ENCODE data around the gene METTL21A. TPM values are rescaled to one million over a fixed set of nuclear protein-coding genes. Genes with fewer than 3 reads are reported as not detected.
A peak's percentile ranks its signal among the peaks of the same experiment; 100 is the strongest.

METTL21A gene
- total and polyA plus RNA-seq, 9 of the 15 experiments (the other 6 are each of a cell fraction or from before 2014, with no cell fraction given) = 9.1 to 46.5 (median 37.4) TPM

DNA sequence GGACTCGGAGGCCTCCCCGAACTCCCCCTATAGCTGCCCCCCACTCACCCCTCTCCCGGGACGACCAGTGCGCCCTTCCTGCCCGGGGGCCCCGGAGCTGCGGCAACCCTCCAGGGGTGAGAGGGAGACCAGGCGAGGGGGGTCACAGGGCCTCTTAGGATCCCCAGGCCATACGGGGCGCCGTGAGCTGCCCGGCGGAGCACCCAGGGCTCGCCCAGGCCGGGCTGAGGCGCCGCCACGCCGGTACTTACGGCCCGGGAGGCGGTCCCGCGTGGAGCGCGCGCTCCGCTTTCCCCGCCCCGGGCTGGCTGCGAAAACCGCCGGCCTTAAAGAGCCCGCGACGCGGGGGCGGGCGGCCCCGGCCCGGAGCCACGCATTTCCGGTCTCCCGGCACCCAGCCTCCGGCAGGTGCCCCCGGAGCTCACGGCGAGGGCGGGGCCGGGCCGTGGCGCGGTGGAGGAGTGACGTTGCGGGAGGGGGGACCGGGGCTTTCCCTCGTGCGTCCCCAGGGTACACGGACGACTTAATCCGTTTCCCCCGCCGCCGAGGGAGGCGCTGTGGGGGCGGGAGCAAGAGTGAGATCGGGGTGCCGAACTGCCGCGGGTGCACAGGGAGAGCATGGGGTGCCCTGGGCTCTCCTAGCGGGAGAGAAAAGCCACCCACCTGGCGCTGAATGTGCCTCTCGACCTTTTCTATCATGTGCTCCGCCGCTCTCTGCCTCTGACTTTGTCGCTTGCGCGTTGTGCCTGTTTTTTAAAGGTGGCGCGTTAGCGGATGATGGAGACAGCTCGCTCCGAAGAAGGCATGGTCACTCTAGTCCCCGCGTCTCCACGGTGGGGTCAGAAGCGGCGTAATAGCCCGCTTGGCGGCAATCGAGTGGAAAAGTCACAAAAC lies at the start of gene METTL21A (continued):
- TF ChIP-seq, protein P1, sequence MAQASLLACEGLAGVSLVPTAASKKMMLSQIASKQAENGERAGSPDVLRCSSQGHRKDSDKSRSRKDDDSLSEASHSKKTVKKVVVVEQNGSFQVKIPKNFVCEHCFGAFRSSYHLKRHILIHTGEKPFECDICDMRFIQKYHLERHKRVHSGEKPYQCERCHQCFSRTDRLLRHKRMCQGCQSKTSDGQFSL (CRISPR knock-in tag; IDR thresholded peaks at IDR 0.05) = no peak; the same call in 1 of the 2 replicates
- TF ChIP-seq, protein P1 (tag; IDR thresholded peaks at IDR 0.05) = no peak
- peak; percentile 92 for TF ChIP-seq CREM (IDR thresholded peaks at IDR 0.05; ENCODE audit: low read depth)
- 0 out of 2 replicates have a peak, but pooled peaks have one; percentile 16 for TF ChIP-seq ZKSCAN1 (IDR thresholded peaks at IDR 0.05; ENCODE audit: low read depth, low read length)
- TF ChIP-seq HIVEP1 (CRISPR knock-in tag; IDR thresholded peaks at IDR 0.05) = peak; percentile 82; the same call in 1 of the 2 replicates
- no peak for TF ChIP-seq FOXM1 (IDR thresholded peaks at IDR 0.05; ENCODE audit: low read depth)
- peak; percentile 41; the same call in 1 of the 2 replicates for TF ChIP-seq FOXM1 (CRISPR knock-in tag; IDR thresholded peaks at IDR 0.05; ENCODE audit: low read depth)
- TF ChIP-seq JUND (IDR thresholded peaks at IDR 0.05; ENCODE audit: borderline replicate concordance, low read depth, low read length) = 0 out of 2 replicates have a peak, but pooled peaks have one; percentile 27
- TF ChIP-seq JUND (tag; IDR thresholded peaks at IDR 0.05; ENCODE audit: borderline replicate concordance, low read depth, low read length) = peak; percentile 49; the same call in 1 of the 3 replicates
- TF ChIP-seq, protein P2, sequence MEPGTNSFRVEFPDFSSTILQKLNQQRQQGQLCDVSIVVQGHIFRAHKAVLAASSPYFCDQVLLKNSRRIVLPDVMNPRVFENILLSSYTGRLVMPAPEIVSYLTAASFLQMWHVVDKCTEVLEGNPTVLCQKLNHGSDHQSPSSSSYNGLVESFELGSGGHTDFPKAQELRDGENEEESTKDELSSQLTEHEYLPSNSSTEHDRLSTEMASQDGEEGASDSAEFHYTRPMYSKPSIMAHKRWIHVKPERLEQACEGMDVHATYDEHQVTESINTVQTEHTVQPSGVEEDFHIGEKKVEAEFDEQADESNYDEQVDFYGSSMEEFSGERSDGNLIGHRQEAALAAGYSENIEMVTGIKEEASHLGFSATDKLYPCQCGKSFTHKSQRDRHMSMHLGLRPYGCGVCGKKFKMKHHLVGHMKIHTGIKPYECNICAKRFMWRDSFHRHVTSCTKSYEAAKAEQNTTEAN (CRISPR knock-in tag; IDR thresholded peaks at IDR 0.05) = peak; percentile 85; the same call in 1 of the 2 replicates
- no peak for TF ChIP-seq ZSCAN32 (CRISPR knock-in tag; IDR thresholded peaks at IDR 0.05)
- TF ChIP-seq, protein P3, sequence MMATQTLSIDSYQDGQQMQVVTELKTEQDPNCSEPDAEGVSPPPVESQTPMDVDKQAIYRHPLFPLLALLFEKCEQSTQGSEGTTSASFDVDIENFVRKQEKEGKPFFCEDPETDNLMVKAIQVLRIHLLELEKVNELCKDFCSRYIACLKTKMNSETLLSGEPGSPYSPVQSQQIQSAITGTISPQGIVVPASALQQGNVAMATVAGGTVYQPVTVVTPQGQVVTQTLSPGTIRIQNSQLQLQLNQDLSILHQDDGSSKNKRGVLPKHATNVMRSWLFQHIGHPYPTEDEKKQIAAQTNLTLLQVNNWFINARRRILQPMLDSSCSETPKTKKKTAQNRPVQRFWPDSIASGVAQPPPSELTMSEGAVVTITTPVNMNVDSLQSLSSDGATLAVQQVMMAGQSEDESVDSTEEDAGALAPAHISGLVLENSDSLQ (IDR thresholded peaks at IDR 0.05) = peak; percentile 20; the same call in 1 of the 2 replicates
- TF ChIP-seq ZNF239 (CRISPR knock-in tag; IDR thresholded peaks at IDR 0.05) = no peak
- TF ChIP-seq, protein P4, sequence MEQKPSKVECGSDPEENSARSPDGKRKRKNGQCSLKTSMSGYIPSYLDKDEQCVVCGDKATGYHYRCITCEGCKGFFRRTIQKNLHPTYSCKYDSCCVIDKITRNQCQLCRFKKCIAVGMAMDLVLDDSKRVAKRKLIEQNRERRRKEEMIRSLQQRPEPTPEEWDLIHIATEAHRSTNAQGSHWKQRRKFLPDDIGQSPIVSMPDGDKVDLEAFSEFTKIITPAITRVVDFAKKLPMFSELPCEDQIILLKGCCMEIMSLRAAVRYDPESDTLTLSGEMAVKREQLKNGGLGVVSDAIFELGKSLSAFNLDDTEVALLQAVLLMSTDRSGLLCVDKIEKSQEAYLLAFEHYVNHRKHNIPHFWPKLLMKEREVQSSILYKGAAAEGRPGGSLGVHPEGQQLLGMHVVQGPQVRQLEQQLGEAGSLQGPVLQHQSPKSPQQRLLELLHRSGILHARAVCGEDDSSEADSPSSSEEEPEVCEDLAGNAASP (IDR thresholded peaks at IDR 0.05) = no peak
- no peak for TF ChIP-seq PURB (CRISPR knock-in tag; IDR thresholded peaks at IDR 0.05; ENCODE audit: low read depth)
- TF ChIP-seq, protein P5, sequence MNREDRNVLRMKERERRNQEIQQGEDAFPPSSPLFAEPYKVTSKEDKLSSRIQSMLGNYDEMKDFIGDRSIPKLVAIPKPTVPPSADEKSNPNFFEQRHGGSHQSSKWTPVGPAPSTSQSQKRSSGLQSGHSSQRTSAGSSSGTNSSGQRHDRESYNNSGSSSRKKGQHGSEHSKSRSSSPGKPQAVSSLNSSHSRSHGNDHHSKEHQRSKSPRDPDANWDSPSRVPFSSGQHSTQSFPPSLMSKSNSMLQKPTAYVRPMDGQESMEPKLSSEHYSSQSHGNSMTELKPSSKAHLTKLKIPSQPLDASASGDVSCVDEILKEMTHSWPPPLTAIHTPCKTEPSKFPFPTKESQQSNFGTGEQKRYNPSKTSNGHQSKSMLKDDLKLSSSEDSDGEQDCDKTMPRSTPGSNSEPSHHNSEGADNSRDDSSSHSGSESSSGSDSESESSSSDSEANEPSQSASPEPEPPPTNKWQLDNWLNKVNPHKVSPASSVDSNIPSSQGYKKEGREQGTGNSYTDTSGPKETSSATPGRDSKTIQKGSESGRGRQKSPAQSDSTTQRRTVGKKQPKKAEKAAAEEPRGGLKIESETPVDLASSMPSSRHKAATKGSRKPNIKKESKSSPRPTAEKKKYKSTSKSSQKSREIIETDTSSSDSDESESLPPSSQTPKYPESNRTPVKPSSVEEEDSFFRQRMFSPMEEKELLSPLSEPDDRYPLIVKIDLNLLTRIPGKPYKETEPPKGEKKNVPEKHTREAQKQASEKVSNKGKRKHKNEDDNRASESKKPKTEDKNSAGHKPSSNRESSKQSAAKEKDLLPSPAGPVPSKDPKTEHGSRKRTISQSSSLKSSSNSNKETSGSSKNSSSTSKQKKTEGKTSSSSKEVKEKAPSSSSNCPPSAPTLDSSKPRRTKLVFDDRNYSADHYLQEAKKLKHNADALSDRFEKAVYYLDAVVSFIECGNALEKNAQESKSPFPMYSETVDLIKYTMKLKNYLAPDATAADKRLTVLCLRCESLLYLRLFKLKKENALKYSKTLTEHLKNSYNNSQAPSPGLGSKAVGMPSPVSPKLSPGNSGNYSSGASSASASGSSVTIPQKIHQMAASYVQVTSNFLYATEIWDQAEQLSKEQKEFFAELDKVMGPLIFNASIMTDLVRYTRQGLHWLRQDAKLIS (CRISPR knock-in tag; IDR thresholded peaks at IDR 0.05) = 0 out of 2 replicates have a peak, but pooled peaks have one; percentile 51
- TF ChIP-seq SMAD3 (CRISPR knock-in tag; conservative IDR thresholded peaks at IDR 0.05) = no peak

Measured in K562 (cell line).